GM04503 (cell line): ENCODE data around the gene MEGF6.

Source experiments
- DNase-seq: peaks from one replicate; pipeline ENCODE4 v3.0.0-alpha.2; 2012; ENCODE audit warnings: low read depth

The MEGF6 gene

DNA sequence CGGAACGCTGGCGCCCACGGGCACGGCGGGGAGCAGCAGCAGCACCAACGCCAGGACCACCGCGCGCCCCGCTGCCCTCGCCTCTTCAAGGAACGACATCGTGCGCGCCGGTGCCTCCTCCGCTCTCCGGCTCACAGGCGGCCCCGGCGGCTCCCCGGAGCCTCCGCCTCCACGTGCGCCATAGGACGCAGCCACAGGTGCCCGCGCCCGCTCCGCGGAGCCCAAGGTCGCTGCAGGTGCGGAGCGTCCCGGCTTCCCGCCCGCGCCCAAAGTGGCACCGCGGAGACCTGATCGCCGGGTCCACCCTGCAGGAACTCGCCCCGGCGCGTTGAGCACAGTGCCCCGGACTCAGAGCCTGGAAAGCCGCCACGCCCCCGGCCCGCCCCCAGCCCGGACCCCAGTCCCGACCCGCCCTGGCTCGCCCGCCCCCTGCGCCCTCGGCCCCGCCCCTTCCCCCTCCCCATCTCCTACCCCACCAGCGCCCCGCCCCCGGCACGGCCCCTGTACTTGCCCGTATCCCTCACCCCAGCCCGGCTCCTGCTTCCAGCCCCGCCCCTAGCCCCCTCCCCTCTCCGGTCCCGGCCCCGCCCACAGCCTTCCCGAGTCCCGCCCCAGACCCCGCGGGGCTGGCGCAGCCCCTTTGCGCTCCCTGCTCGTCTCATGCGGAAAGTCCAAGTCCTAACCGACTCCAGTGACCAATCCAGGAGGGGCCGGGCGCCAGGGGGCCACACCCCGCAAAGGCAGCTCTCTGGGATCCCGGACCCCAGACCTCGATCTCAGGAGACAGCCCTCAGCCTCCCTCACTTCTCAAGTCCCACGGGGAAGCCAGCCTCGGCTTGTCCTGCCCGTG lies at the start of gene MEGF6:
Gene MEGF6, minus strand, starts transcription at position 339 of the 850 bp plus-strand sequence. Its CDS starts 240 bp downstream, at position 99.
- DNase-seq = no peak

GRCh38 chr1:3660704-3661103 lies 49.4 kb upstream of the MEGF6 start:
- DNase-seq = no peak

- no peak for DNase-seq
Measured at GRCh38 chr1:3659093-3659492, 47.8 kb upstream of the MEGF6 start.

- no peak for DNase-seq
Measured at GRCh38 chr1:3658231-3658615, 46.9 kb upstream of the MEGF6 start.

- DNase-seq = no peak
Measured at GRCh38 chr1:3657578-3658230, 46.4 kb upstream of the MEGF6 start.

- DNase-seq = no peak
Measured at GRCh38 chr1:3657096-3657475, 45.8 kb upstream of the MEGF6 start.

DNA sequence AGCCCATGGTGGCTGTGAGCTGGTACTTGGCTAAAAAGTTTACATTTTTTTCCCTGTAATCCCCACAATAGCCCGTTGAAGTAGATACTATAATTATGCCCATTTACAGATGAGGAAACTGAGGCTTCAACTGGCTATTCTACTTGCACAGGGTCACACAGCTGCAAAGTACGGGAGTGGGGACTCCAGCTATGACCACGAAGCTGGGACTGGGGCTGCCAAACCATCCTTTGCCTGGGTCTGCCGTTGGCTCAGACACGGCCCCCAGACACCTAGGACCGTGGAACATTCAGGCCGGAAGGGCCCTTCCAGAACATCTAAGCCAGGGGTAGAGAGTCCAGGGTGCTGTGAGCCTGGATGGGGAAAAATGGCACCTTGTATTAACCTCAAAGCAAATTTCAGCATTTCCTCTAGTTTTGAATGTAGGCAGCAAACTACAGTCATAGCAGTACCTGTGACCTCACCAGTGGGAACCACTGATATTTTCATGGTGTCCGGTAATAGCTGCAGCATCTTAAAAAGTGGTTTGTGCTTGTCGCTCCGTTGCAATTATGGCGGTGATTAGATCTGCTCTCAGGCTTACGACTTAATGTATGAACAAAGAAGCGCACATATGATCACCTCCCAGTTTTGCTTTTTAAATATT lies 45.3 kb upstream of the MEGF6 start:
- DNase-seq = no peak

DNA sequence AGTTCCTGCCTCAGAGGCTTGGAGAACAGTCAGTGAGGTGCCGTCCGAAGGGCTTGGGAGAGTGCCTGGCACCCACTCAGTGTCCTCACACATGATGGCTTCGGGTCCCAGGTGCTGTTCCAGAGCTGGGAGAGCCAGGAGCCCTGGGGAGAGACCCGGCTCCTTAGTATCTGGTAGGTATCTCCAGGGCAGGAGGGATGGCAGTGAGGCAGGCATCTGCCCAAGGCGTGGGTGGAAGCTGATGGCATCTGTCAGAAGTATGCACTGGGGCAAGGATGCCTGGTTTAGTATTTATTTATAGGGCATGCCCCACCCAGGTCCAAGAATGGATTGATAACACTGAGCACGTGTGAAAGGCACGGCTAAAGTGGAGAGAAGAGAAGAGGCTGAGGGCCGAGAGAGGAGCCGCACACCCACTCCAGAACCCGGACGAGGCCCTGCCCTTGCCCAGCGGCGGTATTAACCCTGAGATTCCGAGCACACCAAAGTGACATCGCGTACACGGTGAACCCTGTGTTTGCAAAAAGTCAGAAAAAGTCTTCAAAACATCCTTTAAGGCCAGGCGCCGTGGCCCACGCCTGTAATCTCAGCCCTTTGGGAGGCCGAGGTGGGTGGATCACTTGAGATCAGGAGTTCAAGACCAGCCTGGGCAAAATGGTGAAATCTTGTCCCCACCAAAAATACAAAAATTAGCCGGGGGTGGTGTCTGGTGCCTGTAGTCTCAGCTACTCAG lies 43.4 kb upstream of the MEGF6 start:
- DNase-seq = no peak

GRCh38 chr1:3653286-3653618 lies 41.9 kb upstream of the MEGF6 start:
- no peak for DNase-seq

GRCh38 chr1:3652548-3653285 lies 41.4 kb upstream of the MEGF6 start:
- no peak for DNase-seq

DNA sequence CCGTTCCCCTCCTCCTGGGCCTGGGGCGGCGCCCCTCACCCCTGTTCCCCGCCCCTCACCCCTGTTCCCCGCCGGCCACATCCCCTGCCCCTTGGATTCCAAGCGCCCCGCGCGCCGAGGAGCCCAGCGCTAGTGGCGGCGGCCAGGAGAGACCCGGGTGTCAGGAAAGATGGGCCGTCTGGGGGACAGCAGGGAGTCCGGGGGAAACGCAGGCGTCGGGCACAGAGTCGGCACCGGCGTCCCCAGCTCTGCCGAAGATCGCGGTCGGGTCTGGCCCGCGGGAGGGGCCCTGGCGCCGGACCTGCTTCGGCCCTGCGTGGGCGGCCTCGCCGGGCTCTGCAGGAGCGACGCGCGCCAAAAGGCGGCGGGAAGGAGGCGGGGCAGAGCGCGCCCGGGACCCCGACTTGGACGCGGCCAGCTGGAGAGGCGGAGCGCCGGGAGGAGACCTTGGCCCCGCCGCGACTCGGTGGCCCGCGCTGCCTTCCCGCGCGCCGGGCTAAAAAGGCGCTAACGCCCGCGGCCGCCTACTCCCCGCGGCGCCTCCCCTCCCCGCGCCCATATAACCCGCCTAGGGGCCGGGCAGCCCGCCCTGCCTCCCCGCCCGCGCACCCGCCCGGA lies 40.7 kb upstream of the MEGF6 start, which contains the start of gene TP73:
Gene TP73, plus strand, starts transcription at position 587 of the 618 bp plus-strand sequence. CDS start 29,850 bp downstream, outside the sequence.
- no peak for DNase-seq

GRCh38 chr1:3651026-3651929 lies 40.0 kb upstream of the MEGF6 start:
- no peak for DNase-seq

- DNase-seq = no peak
Measured at GRCh38 chr1:3650248-3651025, 39.1 kb upstream of the MEGF6 start.

DNA sequence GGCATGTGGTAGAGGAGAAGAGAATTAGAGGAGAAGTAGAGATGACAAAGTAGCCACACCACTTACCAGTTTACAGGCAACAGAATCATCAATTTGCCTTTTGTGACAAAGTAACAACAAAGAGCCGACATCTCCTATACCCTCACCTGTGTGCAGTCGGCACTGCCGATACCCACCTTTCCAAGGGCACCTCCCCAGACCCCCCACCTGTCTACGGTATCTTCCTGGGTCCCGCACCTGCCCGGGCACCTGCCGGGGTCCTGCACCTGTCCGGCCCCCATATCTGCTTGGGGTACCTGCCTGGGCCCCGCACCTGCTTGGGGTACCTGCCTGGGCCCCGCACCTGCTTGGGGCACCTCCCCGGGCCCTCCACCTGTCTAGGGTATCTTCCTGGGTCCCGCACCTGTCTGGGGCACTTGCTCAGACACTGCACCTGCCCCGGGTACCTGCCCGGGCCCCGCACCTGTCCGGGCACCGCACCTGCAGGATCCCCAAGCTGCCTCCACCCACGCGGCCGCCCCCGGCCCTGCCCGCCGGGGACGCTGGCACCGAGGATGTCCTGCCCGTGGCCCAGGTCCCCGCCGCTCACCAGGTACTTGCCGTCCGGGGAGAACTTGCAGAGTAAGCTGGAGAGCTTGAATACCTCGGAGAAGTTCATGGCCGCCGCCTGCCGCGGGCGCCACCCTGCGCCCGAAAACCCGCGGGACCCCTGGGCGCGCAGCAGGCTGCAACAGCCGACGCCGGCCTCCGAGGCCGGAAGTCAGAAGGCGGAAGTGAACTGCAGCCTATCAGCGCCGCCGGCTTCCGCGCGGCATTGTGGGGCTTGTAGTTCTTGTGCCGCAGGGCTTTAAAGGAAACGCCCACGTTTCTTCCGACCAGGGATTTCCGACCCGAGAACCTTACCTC lies 38.3 kb upstream of the MEGF6 start, which contains the start of gene WRAP73:
Gene WRAP73, minus strand, starts transcription at position 762 of the 906 bp plus-strand sequence. Its CDS starts 104 bp downstream, at position 658.
- DNase-seq = peak; percentile 49

DNA sequence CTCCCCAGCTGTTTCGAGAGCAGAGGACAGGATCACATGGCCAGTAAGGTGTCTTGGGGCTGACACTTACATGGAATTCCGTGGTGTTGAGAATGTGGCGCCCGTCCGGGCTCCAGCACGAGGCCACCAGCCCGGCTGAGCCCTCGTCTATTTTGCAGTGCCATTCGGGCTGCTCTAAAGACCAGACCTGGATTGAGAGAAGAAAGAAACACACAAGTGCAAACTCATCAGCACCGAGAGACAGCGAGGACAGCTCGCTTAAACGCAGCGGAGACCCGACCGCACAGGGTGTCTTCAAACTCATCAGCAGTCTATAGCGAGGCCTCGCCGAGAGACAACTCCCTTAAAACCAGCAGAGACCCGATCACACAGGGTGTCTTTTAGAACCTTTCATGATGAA lies 35.3 kb upstream of the MEGF6 start:
- no peak for DNase-seq

- DNase-seq = no peak
Measured at GRCh38 chr1:3645666-3646355, 34.5 kb upstream of the MEGF6 start.

- DNase-seq = no peak
Measured at GRCh38 chr1:3645247-3645646, 33.9 kb upstream of the MEGF6 start.
